ENCODE results near the gene C1QTNF1.

C1QTNF1 gene

GRCh38 chr17:79042421-79043190 is 18.6 kb downstream of the C1QTNF1 start:
- no peak for DNase-seq

- DNase-seq, result no peak
These were observed 19.4 kb downstream of the C1QTNF1 start for GRCh38 chr17:79043191-79043930.

GRCh38 chr17:79043931-79044320 is 20.0 kb downstream of the C1QTNF1 start:
- no peak for DNase-seq

- no peak for DNase-seq
These were observed 20.5 kb downstream of the C1QTNF1 start for GRCh38 chr17:79044462-79044861.

GRCh38 chr17:79045001-79045729 is 21.2 kb downstream of the C1QTNF1 start:
- no peak for DNase-seq

- DNase-seq, result peak; percentile 46
These were observed 21.9 kb downstream of the C1QTNF1 start for GRCh38 chr17:79045842-79046196.

GRCh38 chr17:79046197-79046915 is 22.4 kb downstream of the C1QTNF1 start:
- no peak for DNase-seq

- DNase-seq, result no peak
These were observed 22.9 kb downstream of the C1QTNF1 start for GRCh38 chr17:79046916-79047280.

GRCh38 chr17:79047291-79047920 is 23.4 kb downstream of the C1QTNF1 start:
- no peak for DNase-seq

GRCh38 chr17:79047923-79048825 is 24.2 kb downstream of the C1QTNF1 start:
- DNase-seq, result no peak

GRCh38 chr17:79048826-79049755 is 25.1 kb downstream of the C1QTNF1 start:
- DNase-seq, result no peak

- DNase-seq, result no peak
These were observed 25.9 kb downstream of the C1QTNF1 start for GRCh38 chr17:79049821-79050220.

- DNase-seq, result no peak
These were observed 26.6 kb downstream of the C1QTNF1 start for GRCh38 chr17:79050551-79050950.

GRCh38 chr17:79051306-79051705 is 27.3 kb downstream of the C1QTNF1 start:
- DNase-seq, result no peak

- DNase-seq, result no peak
These were observed 28.2 kb downstream of the C1QTNF1 start for GRCh38 chr17:79052131-79052530.

GRCh38 chr17:79053251-79053925 is 29.4 kb downstream of the C1QTNF1 start:
- DNase-seq, result no peak

- no peak for DNase-seq
These were observed 30.4 kb downstream of the C1QTNF1 start for GRCh38 chr17:79054200-79054960.

GRCh38 chr17:79055197-79055596 is 31.2 kb downstream of the C1QTNF1 start:
- no peak for DNase-seq

Measured in DMS79 treated with DMSO at 0.1 percent for 48 hours (cell line).